DOHH2 (cell line): ENCODE results near the gene ALDH1L1.

Experiments
- CTCF ChIP-seq: fragments of 200-600 bp; sonication (generic); IDR thresholded peaks from one replicate; pipeline ENCODE4 v1.5.1; 2014; ENCODE audit warnings: antibody characterized with exemption, mild to moderate bottlenecking, low read depth, low read length; ENCODE audit not compliant: poor library complexity, severe bottlenecking
- EZH2phosphoT487 ChIP-seq: fragments of 200-600 bp; sonication (generic); IDR thresholded peaks from 2 replicates; pipeline ENCODE4 v1.6.1; 2017; ENCODE audit warnings: borderline replicate concordance, mild to moderate bottlenecking, antibody characterized with exemption, low read length, moderate library complexity, mixed read lengths

DNA sequence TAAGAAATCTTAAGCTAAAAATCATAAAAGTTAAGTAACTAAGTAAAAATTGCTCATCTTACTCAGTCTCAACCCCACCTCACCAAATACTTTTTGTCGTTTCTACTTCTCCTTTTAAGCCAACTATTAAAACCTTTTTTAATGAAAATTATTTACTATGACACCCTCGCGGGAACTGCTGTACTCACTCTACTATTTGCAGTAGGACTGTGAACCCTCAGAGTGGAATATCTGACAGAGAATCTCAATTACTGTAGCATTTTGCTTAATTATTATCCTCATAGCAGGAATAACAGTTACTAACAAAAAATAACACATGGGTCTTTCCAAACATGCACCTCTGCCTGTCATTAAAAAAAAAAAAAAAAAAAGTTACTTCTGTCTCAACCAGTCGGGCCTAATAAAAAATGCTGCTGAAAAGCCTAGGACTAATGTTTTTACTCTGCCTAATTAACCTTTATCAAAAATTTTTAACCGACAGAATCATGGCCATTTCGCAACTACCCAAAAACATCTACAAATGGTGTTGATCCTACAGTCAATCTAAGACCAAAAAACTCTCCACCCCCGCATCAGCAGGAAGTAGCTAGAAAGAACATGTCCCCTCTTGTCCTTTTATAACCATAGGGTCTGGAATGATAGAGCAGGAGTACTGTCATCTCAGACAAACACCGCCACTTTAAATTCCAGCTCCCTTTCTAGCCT is 10.2 kb downstream of the ALDH1L1 start:
- TF ChIP-seq CTCF (no peak), EZH2phosphoT487 (no peak)
